ENCODE results near the gene CLEC20A. TPM values are rescaled to one million over a fixed set of nuclear protein-coding genes. Genes with fewer than 3 reads are reported as not detected.

Gene CLEC20A
- total RNA-seq (2022), result not detected in 2 replicates
- Bru-seq, nascent RNA, result not detected
- BruChase-seq, experiment 1, labeled RNA remaining after a 2-hour chase, result not detected
- BruChase-seq, experiment 2, labeled RNA remaining after a 6-hour chase, result not detected
- long read RNA-seq, partial matches to known transcripts, result 0 of 6 reads
- long read RNA-seq, other reads (novel, unspliced or antisense), result 6 of 6 reads

DNA sequence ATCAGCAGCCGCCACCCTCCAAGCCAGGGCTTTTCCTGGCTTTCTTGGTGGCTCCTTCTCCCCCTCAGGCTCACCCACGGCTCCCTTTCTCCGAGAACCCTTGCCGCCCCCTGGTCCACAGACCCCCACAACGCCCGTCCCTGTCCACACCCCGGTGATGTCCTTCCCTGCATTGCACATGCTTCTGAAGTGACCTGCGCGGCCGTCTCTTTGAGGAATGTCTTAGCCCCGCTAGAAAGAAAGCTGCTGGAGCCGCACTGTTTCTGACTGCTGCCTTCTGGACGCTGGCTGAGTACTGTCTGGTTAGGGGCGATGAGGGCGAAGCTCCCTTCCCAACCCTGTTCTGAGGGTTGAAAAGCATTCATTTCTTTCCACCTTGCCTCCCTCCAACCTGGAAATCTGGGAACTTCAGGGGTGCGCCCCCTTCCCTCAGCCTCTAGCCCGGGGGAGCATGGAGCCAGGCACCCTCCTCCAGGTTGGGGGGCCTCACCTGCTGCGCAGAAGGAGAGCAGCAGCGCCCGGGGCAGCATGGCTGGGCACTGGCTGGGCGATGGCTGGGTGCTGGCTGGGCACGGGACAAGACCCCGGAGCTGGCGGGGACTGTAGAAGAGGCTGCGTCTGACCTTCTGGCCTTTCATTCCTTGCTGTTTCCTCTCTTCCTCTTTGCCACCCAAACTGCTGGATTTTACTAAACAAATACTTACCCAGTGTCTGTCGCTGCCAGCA, at the start of gene CLEC20A:
Gene CLEC20A, minus strand, starts transcription at position 555 of the 726 bp plus-strand sequence. Its CDS starts 25 bp downstream, at position 530.
- CTCF ChIA-PET, result no interaction called here
- H3K27me3 ChIP-seq (replicated peaks; ENCODE audit: control insufficient read depth, insufficient read depth, low read length), result no peaks in the 10 kb centered on the region
- no peaks in the 10 kb centered on the region for H3K9me3 ChIP-seq
- no peaks in the 10 kb centered on the region for H3K36me3 ChIP-seq (ENCODE audit: control insufficient read depth, insufficient read depth, low read length)
- no peak within 1 kb of the TSS for H3K4me3 ChIP-seq (ENCODE audit: low read depth, low read length)
- H3K9me3 Mint-ChIP-seq (ENCODE audit: unreplicated experiment), result no peaks in the 10 kb centered on the region
- no peaks in the 10 kb centered on the region for H3K27me3 Mint-ChIP-seq (ENCODE audit: insufficient read depth, unreplicated experiment)
- no peaks in the 10 kb centered on the region for H3K36me3 Mint-ChIP-seq (ENCODE audit: insufficient read depth, unreplicated experiment)
- H3K4me3 Mint-ChIP-seq (ENCODE audit: unreplicated experiment), result no peak within 1 kb of the TSS
- no peak for TF ChIP-seq CTCF (IDR thresholded peaks at IDR 0.05; ENCODE audit: insufficient read depth in 1 of 2, low read depth in 1 of 2, low read length in 1 of 2, severe bottlenecking in 1 of 2, unreplicated experiment in 1 of 2)
- intact Hi-C loops (cut with micrococcal nuclease; ENCODE audit: unreplicated experiment), result no loop called here
- H3K4me1 ChIP-seq, result no peaks in the 10 kb centered on the region
- POLR2A ChIA-PET, result no interaction called here
- no peak for DNase-seq
- H3K4me1 Mint-ChIP-seq (ENCODE audit: low read depth, unreplicated experiment), result no peaks in the 10 kb centered on the region
- no TSS peak for BruUV-seq (replicated peaks)
- H3K27ac Mint-ChIP-seq (ENCODE audit: unreplicated experiment), result no peak within 1 kb of the TSS

- intact Hi-C loops (cut with micrococcal nuclease; ENCODE audit: unreplicated experiment), result loop anchor here (5.0 to 10.0 kb wide), 3 partner anchors 68 to 343 kb away; no protein-coding TSS in a partner anchor
- Histone ChIP-seq H3K27me3 (replicated peaks; ENCODE audit: control insufficient read depth, insufficient read depth, low read length) (no peaks in the 10 kb centered on the region), H3K9me3 (no peaks in the 10 kb centered on the region), H3K4me3 (ENCODE audit: low read depth, low read length) (no peak overlapping the region), H3K36me3 (ENCODE audit: control insufficient read depth, insufficient read depth, low read length) (no peaks in the 10 kb centered on the region; the same call in 1 of the 2 replicates), H3K4me1 (peaks cover 8% of the 10 kb centered on the region)
- no peak for DNase-seq
- Mint-ChIP-seq H3K27me3 (ENCODE audit: insufficient read depth, unreplicated experiment) (no peaks in the 10 kb centered on the region), H3K27ac (ENCODE audit: unreplicated experiment) (no peak overlapping the region), H3K36me3 (ENCODE audit: insufficient read depth, unreplicated experiment) (peaks cover 9% of the 10 kb centered on the region), H3K9me3 (ENCODE audit: unreplicated experiment) (no peaks in the 10 kb centered on the region), H3K4me1 (ENCODE audit: low read depth, unreplicated experiment) (peaks cover 8% of the 10 kb centered on the region), H3K4me3 (ENCODE audit: unreplicated experiment) (no peak overlapping the region)
- POLR2A ChIA-PET, result no interaction called here
- CTCF ChIA-PET, result no interaction called here
- BruUV-seq (replicated peaks), result no TSS peak
- no peak for TF ChIP-seq CTCF (IDR thresholded peaks at IDR 0.05; ENCODE audit: insufficient read depth in 1 of 2, low read depth in 1 of 2, low read length in 1 of 2, severe bottlenecking in 1 of 2, unreplicated experiment in 1 of 2)
Measured at GRCh38 chr1:178544531-178544930, 47.8 kb upstream of the CLEC20A start.

GRCh38 chr1:178543290-178543607, 46.5 kb upstream of the CLEC20A start:
- Mint-ChIP-seq H3K27ac (ENCODE audit: unreplicated experiment) (peak overlapping the region; percentile 91), H3K4me3 (ENCODE audit: unreplicated experiment) (peak overlapping the region; percentile 90), H3K36me3 (ENCODE audit: insufficient read depth, unreplicated experiment) (peaks cover 9% of the 10 kb centered on the region), H3K27me3 (ENCODE audit: insufficient read depth, unreplicated experiment) (no peaks in the 10 kb centered on the region), H3K9me3 (ENCODE audit: unreplicated experiment) (no peaks in the 10 kb centered on the region), H3K4me1 (ENCODE audit: low read depth, unreplicated experiment) (peaks cover 8% of the 10 kb centered on the region)
- Histone ChIP-seq H3K27me3 (replicated peaks; ENCODE audit: control insufficient read depth, insufficient read depth, low read length) (no peaks in the 10 kb centered on the region), H3K4me3 (ENCODE audit: low read depth, low read length) (peak overlapping the region; percentile 72), H3K4me1 (peaks cover 16% of the 10 kb centered on the region), H3K9me3 (no peaks in the 10 kb centered on the region), H3K36me3 (ENCODE audit: control insufficient read depth, insufficient read depth, low read length) (no peaks in the 10 kb centered on the region; the same call in 1 of the 2 replicates)
- intact Hi-C loops (cut with micrococcal nuclease; ENCODE audit: unreplicated experiment), result loop anchor here (1.0 to 10.0 kb wide), 8 partner anchors 69 to 540 kb away; partner anchors contain the start of gene TOR3A
- TSS peak; percentile 25 for BruUV-seq (replicated peaks)
- ChIA-PET POLR2A (no interaction called here), CTCF (interaction anchor here (0.6 to 2.7 kb wide), 9 partner anchors 10 to 750 kb away, joined by 3 to 45 read pairs (median 13); partner anchors contain the start of genes RALGPS2 and SOAT1)
- no peak for TF ChIP-seq CTCF (IDR thresholded peaks at IDR 0.05; ENCODE audit: insufficient read depth in 1 of 2, low read depth in 1 of 2, low read length in 1 of 2, severe bottlenecking in 1 of 2, unreplicated experiment in 1 of 2)
- no peak for DNase-seq

All from Caco-2 (cell line).